ENCODE data around the gene CUL4A. TPM values are rescaled to one million over a fixed set of nuclear protein-coding genes. Genes with fewer than 3 reads are reported as not detected.

CUL4A gene
- total and polyA plus RNA-seq, 2 donors (not counting 1 experiment from before 2014, with no cell fraction given): 37.5 to 80.4 TPM

- no peak overlapping the region for H3K27ac ChIP-seq (ENCODE audit: low read length in 2 of 2)
- CTCF ChIA-PET: interaction anchor here (0.6 kb wide), 1 partner anchor 13 kb away, joined by 4 read pairs; no protein-coding TSS in a partner anchor
- H2AFZ ChIP-seq (ENCODE audit: insufficient read depth, low read depth, low read length, poor library complexity, severe bottlenecking): no peak overlapping the region
- H4K20me1 ChIP-seq (ENCODE audit: control insufficient read depth, insufficient read depth, low read length, poor library complexity, severe bottlenecking): no peaks in the 10 kb centered on the region
- H3K4me1 Mint-ChIP-seq: peaks cover 10% of the 10 kb centered on the region
- no peak for TF ChIP-seq CTCF (IDR thresholded peaks at IDR 0.05)
- no peak for TF ChIP-seq EZH2 (IDR thresholded peaks at IDR 0.05; ENCODE audit: borderline replicate concordance, insufficient read depth, low read depth, low read length, poor library complexity, severe bottlenecking)
- DNase-seq (no peak), ATAC-seq (ENCODE audit: low read depth) (no peak)
- H3K27me3 ChIP-seq (replicated peaks in 1 of 4; ENCODE audit: control extremely low read depth in 1 of 4, control insufficient read depth in 3 of 4, insufficient read depth in 4 of 4, low read length in 3 of 4): peaks cover 0 to 8% (median 0%) of the 10 kb centered on the region in 4 experiments
- no peak overlapping the region for H3K4me3 ChIP-seq (ENCODE audit: control extremely low read depth in 1 of 5, extremely low read depth in 1 of 5, insufficient read depth in 1 of 5, low read depth in 2 of 5, low read length in 4 of 5)
- H3K4me3 Mint-ChIP-seq: no peak overlapping the region
- H3K9me3 Mint-ChIP-seq (ENCODE audit: insufficient read depth): no peaks in the 10 kb centered on the region
- peaks cover 0 to 5% (median 0%) of the 10 kb centered on the region in 3 donors for H3K9me3 ChIP-seq (ENCODE audit: control extremely low read depth in 1 of 3, control insufficient read depth in 2 of 3, insufficient read depth in 1 of 3, low read length in 2 of 3)
- WGBS (ENCODE audit: insufficient coverage): 90% methylated on average over 6 of the region's 10 CpGs
- no peaks in the 10 kb centered on the region for H3K27me3 Mint-ChIP-seq
- no peaks in the 10 kb centered on the region for H3K79me2 ChIP-seq (ENCODE audit: control insufficient read depth, insufficient read depth, low read length)
- H3K36me3 ChIP-seq (replicated peaks in 1 of 2; ENCODE audit: control extremely low read depth in 1 of 2, control insufficient read depth in 1 of 2, extremely low read depth in 1 of 2, insufficient read depth in 2 of 2, low read length in 1 of 2): peaks cover 0 to 5% of the 10 kb centered on the region in 2 experiments
- H3K27ac Mint-ChIP-seq: no peak overlapping the region
- no peak overlapping the region for H3K9ac ChIP-seq (ENCODE audit: low read length)
- H3K4me1 ChIP-seq (ENCODE audit: control insufficient read depth in 2 of 2, insufficient read depth in 2 of 2, low read length in 2 of 2): peaks cover 0 to 5% of the 10 kb centered on the region in 2 donors
- no peak overlapping the region for H3K4me2 ChIP-seq (replicated peaks; ENCODE audit: low read depth, low read length, poor library complexity, severe bottlenecking)
- POLR2A ChIA-PET: no interaction called here
- intact Hi-C loops (cut with micrococcal nuclease): no loop called here
Observed at GRCh38 chr13:113166266-113166665, 43.1 kb upstream of the CUL4A start.

DNA sequence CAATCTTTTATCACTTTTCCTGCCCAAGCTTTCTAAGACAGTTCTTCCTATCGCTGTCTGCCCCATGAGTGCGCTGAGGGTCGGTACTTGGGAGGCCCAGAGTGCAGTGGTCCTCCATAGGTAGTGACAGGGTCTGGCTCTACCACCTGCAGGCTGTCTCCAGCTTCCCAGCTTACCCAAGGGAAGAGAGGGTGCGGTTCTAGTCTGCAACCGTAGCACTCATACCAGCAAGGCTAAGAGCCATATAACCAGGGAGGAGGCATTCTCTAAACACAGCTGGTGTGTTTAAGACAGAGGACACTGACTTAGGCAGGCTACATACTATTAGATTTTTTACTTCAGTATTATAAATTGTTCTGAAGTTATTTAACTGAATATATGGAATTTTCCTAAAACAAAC is 42.7 kb upstream of the CUL4A start:
- H3K79me2 ChIP-seq (ENCODE audit: control insufficient read depth, insufficient read depth, low read length): no peaks in the 10 kb centered on the region
- H3K27me3 Mint-ChIP-seq: no peaks in the 10 kb centered on the region
- no peak overlapping the region for H3K27ac ChIP-seq (ENCODE audit: low read length in 2 of 2)
- CTCF ChIA-PET: interaction anchor here (0.6 kb wide), 1 partner anchor 12 kb away, joined by 4 read pairs; no protein-coding TSS in a partner anchor
- H3K9ac ChIP-seq (ENCODE audit: low read length): no peak overlapping the region
- H3K9me3 Mint-ChIP-seq (ENCODE audit: insufficient read depth): no peaks in the 10 kb centered on the region
- H4K20me1 ChIP-seq (ENCODE audit: control insufficient read depth, insufficient read depth, low read length, poor library complexity, severe bottlenecking): no peaks in the 10 kb centered on the region
- TF ChIP-seq CTCF (IDR thresholded peaks at IDR 0.05): no peak
- no peak for TF ChIP-seq EZH2 (IDR thresholded peaks at IDR 0.05; ENCODE audit: borderline replicate concordance, insufficient read depth, low read depth, low read length, poor library complexity, severe bottlenecking)
- H3K4me3 Mint-ChIP-seq: no peak overlapping the region
- H3K27ac Mint-ChIP-seq: no peak overlapping the region
- peaks cover 0 to 5% of the 10 kb centered on the region in 2 experiments for H3K36me3 ChIP-seq (replicated peaks in 1 of 2; ENCODE audit: control extremely low read depth in 1 of 2, control insufficient read depth in 1 of 2, extremely low read depth in 1 of 2, insufficient read depth in 2 of 2, low read length in 1 of 2)
- peaks cover 0 to 5% of the 10 kb centered on the region in 2 donors for H3K4me1 ChIP-seq (ENCODE audit: control insufficient read depth in 2 of 2, insufficient read depth in 2 of 2, low read length in 2 of 2)
- H3K9me3 ChIP-seq (ENCODE audit: control extremely low read depth in 1 of 3, control insufficient read depth in 2 of 3, insufficient read depth in 1 of 3, low read length in 2 of 3): peaks cover 0 to 3% (median 0%) of the 10 kb centered on the region in 3 donors
- H3K4me2 ChIP-seq (replicated peaks; ENCODE audit: low read depth, low read length, poor library complexity, severe bottlenecking): no peak overlapping the region
- peaks cover 0 to 5% (median 0%) of the 10 kb centered on the region in 4 experiments for H3K27me3 ChIP-seq (replicated peaks in 1 of 4; ENCODE audit: control extremely low read depth in 1 of 4, control insufficient read depth in 3 of 4, insufficient read depth in 4 of 4, low read length in 3 of 4)
- no peak overlapping the region for H3K4me3 ChIP-seq (ENCODE audit: control extremely low read depth in 1 of 5, extremely low read depth in 1 of 5, insufficient read depth in 1 of 5, low read depth in 2 of 5, low read length in 4 of 5)
- intact Hi-C loops (cut with micrococcal nuclease): no loop called here
- DNase-seq (no peak), ATAC-seq (ENCODE audit: low read depth) (no peak)
- H3K4me1 Mint-ChIP-seq: peaks cover 9% of the 10 kb centered on the region
- POLR2A ChIA-PET: no interaction called here
- WGBS (ENCODE audit: insufficient coverage): 100% methylated on average over 3 of the region's 5 CpGs
- no peak overlapping the region for H2AFZ ChIP-seq (ENCODE audit: insufficient read depth, low read depth, low read length, poor library complexity, severe bottlenecking)
